Psoas muscle (tissue), 8 donors: ENCODE results near the gene C10orf71. TPM values are rescaled to one million over a fixed set of nuclear protein-coding genes. Genes with fewer than 3 reads are reported as not detected.

Experiments
- ATAC-seq, 4 donors: fragments of 200-7000 bp; cut with Tn5 transposase; one replicate each; pipeline ENCODE4 v1.9.1; 2020; ENCODE audit warnings: moderate library complexity in 3 of 4, mild to moderate bottlenecking in 2 of 4
- DNase-seq, 2 donors: peaks; one replicate each; pipeline ENCODE4 v3.0.0-alpha.2; 2020
- H3K27ac ChIP-seq: fragments of 200-600 bp; one replicate; pipeline ENCODE4 v1.8.0; 2022
- H3K27me3 ChIP-seq, 3 donors: fragments of 200-600 bp in 1 of 3; one replicate each; pipeline versions ENCODE4 v1.6.1 to v1.8.0; 2013 to 2022; ENCODE audit warnings: low read length in 2 of 3, mild to moderate bottlenecking in 2 of 3, moderate library complexity in 1 of 3; ENCODE audit not compliant: insufficient read depth in 3 of 3
- H3K36me3 ChIP-seq, 2 donors: fragments of 200-600 bp in 1 of 2; one replicate each; pipeline versions ENCODE4 v1.6.1 to v1.8.0; 2013 to 2022; ENCODE audit warnings: low read depth in 1 of 2, mild to moderate bottlenecking in 1 of 2, moderate library complexity in 1 of 2; ENCODE audit not compliant: insufficient read depth in 1 of 2
- H3K4me1 ChIP-seq: fragments of 200-600 bp; one replicate; pipeline ENCODE4 v1.8.0; 2022
- H3K4me3 ChIP-seq: fragments of 200-600 bp; one replicate; pipeline ENCODE4 v1.8.0; 2022; ENCODE audit warnings: mild to moderate bottlenecking
- H3K9me3 ChIP-seq: fragments of 200-600 bp; one replicate; pipeline ENCODE4 v1.8.0; 2022
- WGBS, 3 donors: extraction: QIAGEN DNeasy Blood & Tissue Kit; methylation state at CpG; one replicate each; pipeline versions ENCODE4 v1.1.6 to v1.1.7; 2013; 5-methylcytosine and 5-hydroxymethylcytosine counted together
- intact Hi-C, 2 donors: fragments of 100-400 bp; cut with DNase I; formaldehyde crosslinking; loops; one replicate each; pipeline versions ENCODE4 v1.11.0 to v1.14.2; 2022
- polyA plus RNA-seq, 3 donors: library from polyadenylated mRNA; stranded (reverse); fragments of 200-250 nt; gene quantifications; one replicate each; pipeline ENCODE4 v1.2.3, GENCODE V29; 2013
- total RNA-seq, 4 donors: library from RNA; stranded (reverse); fragmentation: NEBNext Ultra II Directional in 2 of 4; extraction: Animal tissue kit (Norgen Biotek cat#: 25700) in 2 of 4; gene quantifications; one replicate each; pipeline versions ENCODE4 v1.2.1 to v1.2.4, GENCODE V29; 2021 to 2023
- TF ChIP-seq, protein P1 (sequence below): fragments of 200-600 bp; IDR thresholded peaks from one replicate; pipeline ENCODE4 v1.8.0; 2022; ENCODE audit warnings: antibody characterized with exemption
- donor health status: healthy with polysubstance abuse.
- donor health status: DM: no; HTN: no; CAD: no; lungs with moderate emphysema.
- donor health status: Bipolar disorder and iron deficiency.
- donor health status: healthy.
- donor health status: DM: yes; HTN: yes; CAD: no.
- donor health status: DM: no; HTN: no; CAD: no.
- donor health status: DM: no; HTN: no; CAD: no.
- donor health status: DM: yes; HTN: yes; CAD: no.

C10orf71 gene
- total and polyA plus RNA-seq, 7 donors, result 4.2 to 356 (median 83.8) TPM

DNA sequence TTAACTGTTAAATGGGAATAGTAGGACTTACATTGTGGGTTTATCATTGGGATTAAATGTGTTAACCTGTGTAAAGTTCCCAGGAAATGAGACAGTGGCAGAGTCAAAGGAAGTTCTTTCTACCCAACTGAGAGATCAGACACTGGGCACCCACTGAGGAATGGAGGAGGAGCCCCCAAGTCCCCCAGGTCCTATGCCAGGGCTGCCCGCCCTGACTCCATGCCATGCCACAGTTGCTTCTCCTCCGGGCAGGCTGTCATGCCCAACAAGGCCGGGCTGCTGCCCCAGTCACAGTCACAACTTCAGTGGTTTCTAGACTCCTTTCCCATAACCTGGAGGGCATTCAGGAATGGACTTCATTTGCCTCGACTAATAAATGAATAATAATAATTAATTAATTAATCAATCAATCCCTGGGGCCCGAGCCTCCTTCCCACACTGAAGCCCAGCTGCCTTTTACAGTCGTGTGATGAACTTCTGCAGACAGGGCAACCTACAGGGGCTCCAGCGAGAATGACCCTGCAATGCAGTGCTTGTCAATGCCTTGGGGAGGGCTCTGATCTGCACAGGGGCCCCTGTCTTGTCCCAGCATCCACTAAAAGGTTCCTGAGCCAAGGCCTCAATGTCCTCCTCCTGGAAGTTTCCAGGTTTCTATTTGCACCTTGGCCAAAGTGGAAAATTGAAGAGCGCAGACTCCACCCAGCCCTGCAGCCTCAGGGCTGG lies 64.5 kb downstream of the C10orf71 start:
- intact Hi-C loops, result no loop called here
- no peaks in the 10 kb centered on the region for H3K9me3 ChIP-seq
- H3K27me3 ChIP-seq, result peaks cover 0 to 15% (median 0%) of the 10 kb centered on the region in 3 donors
- no peak for ATAC-seq
- H3K36me3 ChIP-seq, result no peaks in the 10 kb centered on the region
- DNase-seq, result no peak
- WGBS, 3 donors, result 83 to 86% (median 85%) methylated on average over 8 of the region's 8 CpGs
- TF ChIP-seq, protein P1, sequence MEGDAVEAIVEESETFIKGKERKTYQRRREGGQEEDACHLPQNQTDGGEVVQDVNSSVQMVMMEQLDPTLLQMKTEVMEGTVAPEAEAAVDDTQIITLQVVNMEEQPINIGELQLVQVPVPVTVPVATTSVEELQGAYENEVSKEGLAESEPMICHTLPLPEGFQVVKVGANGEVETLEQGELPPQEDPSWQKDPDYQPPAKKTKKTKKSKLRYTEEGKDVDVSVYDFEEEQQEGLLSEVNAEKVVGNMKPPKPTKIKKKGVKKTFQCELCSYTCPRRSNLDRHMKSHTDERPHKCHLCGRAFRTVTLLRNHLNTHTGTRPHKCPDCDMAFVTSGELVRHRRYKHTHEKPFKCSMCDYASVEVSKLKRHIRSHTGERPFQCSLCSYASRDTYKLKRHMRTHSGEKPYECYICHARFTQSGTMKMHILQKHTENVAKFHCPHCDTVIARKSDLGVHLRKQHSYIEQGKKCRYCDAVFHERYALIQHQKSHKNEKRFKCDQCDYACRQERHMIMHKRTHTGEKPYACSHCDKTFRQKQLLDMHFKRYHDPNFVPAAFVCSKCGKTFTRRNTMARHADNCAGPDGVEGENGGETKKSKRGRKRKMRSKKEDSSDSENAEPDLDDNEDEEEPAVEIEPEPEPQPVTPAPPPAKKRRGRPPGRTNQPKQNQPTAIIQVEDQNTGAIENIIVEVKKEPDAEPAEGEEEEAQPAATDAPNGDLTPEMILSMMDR, result no peak
- no peak overlapping the region for H3K4me3 ChIP-seq
- no peak overlapping the region for H3K27ac ChIP-seq
- no peaks in the 10 kb centered on the region for H3K4me1 ChIP-seq

- no peaks in the 10 kb centered on the region for H3K9me3 ChIP-seq
- no peak overlapping the region for H3K27ac ChIP-seq
- no peak for DNase-seq
- TF ChIP-seq, protein P1, result no peak
- H3K36me3 ChIP-seq, result no peaks in the 10 kb centered on the region
- H3K27me3 ChIP-seq, result peaks cover 0 to 16% (median 0%) of the 10 kb centered on the region in 3 donors
- 88 to 89% (median 88%) methylated on average over 5 of the region's 5 CpGs for WGBS, 3 donors
- H3K4me3 ChIP-seq, result no peak overlapping the region
- no peaks in the 10 kb centered on the region for H3K4me1 ChIP-seq
- intact Hi-C loops, result no loop called here
- no peak for ATAC-seq
Observed at GRCh38 chr10:49364051-49364450, 65.1 kb downstream of the C10orf71 start.

GRCh38 chr10:49364747-49365146 lies 65.8 kb downstream of the C10orf71 start:
- ATAC-seq, result no peak
- intact Hi-C loops, result no loop called here
- 85 to 90% (median 88%) methylated on average over 8 of the region's 8 CpGs for WGBS, 3 donors
- no peaks in the 10 kb centered on the region for H3K36me3 ChIP-seq
- H3K4me1 ChIP-seq, result no peaks in the 10 kb centered on the region
- H3K9me3 ChIP-seq, result no peaks in the 10 kb centered on the region
- DNase-seq, result no peak
- H3K4me3 ChIP-seq, result no peak overlapping the region
- H3K27ac ChIP-seq, result no peak overlapping the region
- TF ChIP-seq, protein P1, result no peak
- H3K27me3 ChIP-seq, result peaks cover 0 to 16% (median 0%) of the 10 kb centered on the region in 3 donors

DNA sequence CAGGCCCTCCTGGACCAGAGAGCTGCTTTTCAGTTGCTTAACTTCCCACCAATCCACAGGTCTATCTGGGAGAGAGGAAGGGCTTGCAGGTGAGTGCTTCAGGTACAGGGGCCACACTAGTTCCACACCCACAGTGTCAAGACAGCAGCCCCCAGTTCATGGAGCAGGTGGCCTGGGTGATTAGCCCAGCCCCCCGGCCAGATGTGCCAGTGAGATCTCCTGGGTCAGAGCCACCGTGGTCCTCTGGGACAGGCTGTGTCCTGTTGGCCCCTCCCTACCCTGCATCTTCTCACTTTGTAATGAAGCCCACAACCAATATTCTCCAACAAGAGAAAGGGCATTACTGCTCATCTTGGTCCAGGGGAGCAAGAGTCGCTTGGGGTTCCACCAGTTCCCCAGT lies 66.3 kb downstream of the C10orf71 start:
- ATAC-seq (no peak), DNase-seq (no peak)
- Histone ChIP-seq H3K4me1 (no peaks in the 10 kb centered on the region), H3K36me3 (no peaks in the 10 kb centered on the region), H3K27me3 (peaks cover 0 to 14% (median 0%) of the 10 kb centered on the region in 3 donors), H3K4me3 (no peak overlapping the region), H3K27ac (no peak overlapping the region), H3K9me3 (no peaks in the 10 kb centered on the region)
- TF ChIP-seq, protein P1, result no peak
- intact Hi-C loops, result no loop called here
- WGBS, 3 donors, result 71% methylated on average over 3 of the region's 3 CpGs
